PC-9 (cell line): Measurements from ENCODE around the gene GLT1D1. TPM values are rescaled to one million over a fixed set of nuclear protein-coding genes. Genes with fewer than 3 reads are reported as not detected.

ENCODE experiments used
- BruUV-seq: library from RNA; stranded (reverse); fragments of 400-500 nt; replicated peaks from 2 replicates; lab custom pipeline; 2021; lab: Mats Ljungman, UMichigan
- CTCF ChIA-PET: fragments of 300-600 bp; sonication (Branson Sonifier 250); formaldehyde crosslinking; loops from one replicate; lab custom pipeline; 2022; ENCODE audit warnings: antibody characterized with exemption; lab: Charles Lee
- POLR2A ChIA-PET: fragments of 300-600 bp; sonication (Branson Sonifier 250); formaldehyde crosslinking; loops from one replicate; lab custom pipeline; 2022; ENCODE audit warnings: antibody characterized with exemption; ENCODE audit not compliant: unreplicated experiment; lab: Charles Lee
- DNase-seq, 2 experiments: peaks; one replicate each; pipeline versions ENCODE4 v3.0.0 to v3.0.0-alpha.2; 2015 to 2022; ENCODE audit warnings: mixed read lengths in 1 of 2
- H2AFZ ChIP-seq: fragments of 200-600 bp; sonication (generic); 2 replicates; pipeline ENCODE4 v1.8.1; 2017; ENCODE audit warnings: antibody characterized with exemption
- H3F3A ChIP-seq: fragments of 200-600 bp; sonication (generic); 2 replicates; pipeline ENCODE4 v1.8.1; 2017; ENCODE audit warnings: antibody characterized with exemption, mild to moderate bottlenecking, low read depth; ENCODE audit not compliant: insufficient read depth
- H3K27ac ChIP-seq: fragments of 200-600 bp; sonication (generic); 2 replicates; pipeline ENCODE4 v1.6.1; 2016; ENCODE audit warnings: mixed run types
- H3K27me3 ChIP-seq: fragments of 200-600 bp; sonication (generic); 2 replicates; pipeline ENCODE4 v1.6.1; 2016; ENCODE audit warnings: low read depth, mixed run types; ENCODE audit not compliant: insufficient read depth
- H3K36me3 ChIP-seq: fragments of 200-600 bp; sonication (generic); 2 replicates; pipeline ENCODE4 v1.6.1; 2016; ENCODE audit warnings: low read depth, mixed run types
- H3K4me1 ChIP-seq: fragments of 200-600 bp; sonication (generic); replicated peaks from 2 replicates; pipeline ENCODE4 v1.6.1; 2016; ENCODE audit warnings: mixed run types; ENCODE audit not compliant: insufficient read depth
- H3K4me2 ChIP-seq: fragments of 200-600 bp; sonication (generic); 2 replicates; pipeline ENCODE4 v1.6.1; 2017; ENCODE audit warnings: mixed run types
- H3K4me3 ChIP-seq: fragments of 200-600 bp; sonication (generic); 2 replicates; pipeline ENCODE4 v1.6.1; 2016; ENCODE audit warnings: mixed run types
- H3K79me2 ChIP-seq: fragments of 200-600 bp; sonication (generic); 2 replicates; pipeline ENCODE4 v1.6.1; 2017; ENCODE audit warnings: low read depth, mixed run types
- H3K9me2 ChIP-seq: fragments of 200-600 bp; sonication (generic); 2 replicates; pipeline ENCODE4 v1.8.1; 2017; ENCODE audit warnings: mild to moderate bottlenecking; ENCODE audit not compliant: insufficient read depth
- H3K9me3 ChIP-seq: fragments of 200-600 bp; sonication (generic); 2 replicates; pipeline ENCODE4 v1.8.1; 2016; ENCODE audit warnings: low read depth; ENCODE audit not compliant: insufficient read depth
- H4K20me1 ChIP-seq: fragments of 200-600 bp; sonication (generic); 2 replicates; pipeline ENCODE4 v1.8.1; 2017; ENCODE audit not compliant: insufficient read depth
- EZH2 ChIP-seq: fragments of 200-600 bp; sonication (generic); IDR thresholded peaks from 2 replicates; pipeline ENCODE4 v1.8.0; 2017; ENCODE audit warnings: antibody characterized with exemption, low read depth
- intact Hi-C: fragments of 100-400 bp; cut with micrococcal nuclease; formaldehyde crosslinking; loops from one replicate; pipeline ENCODE4 v1.10.0; 2022; ENCODE audit not compliant: unreplicated experiment
- total RNA-seq: library from RNA; stranded (reverse); gene quantifications from 2 replicates; pipeline ENCODE4 v1.2.3, GENCODE V29; 2021
- TF ChIP-seq, protein P1 (sequence below): fragments of 200-600 bp; sonication (generic); conservative IDR thresholded peaks from 2 replicates; pipeline ENCODE4 v1.6.1; 2017; ENCODE audit warnings: mixed run types, antibody characterized with exemption, mild to moderate bottlenecking, moderate library complexity

The GLT1D1 gene
- total RNA-seq, 1 experiment from 2014 or later = not detected

DNA sequence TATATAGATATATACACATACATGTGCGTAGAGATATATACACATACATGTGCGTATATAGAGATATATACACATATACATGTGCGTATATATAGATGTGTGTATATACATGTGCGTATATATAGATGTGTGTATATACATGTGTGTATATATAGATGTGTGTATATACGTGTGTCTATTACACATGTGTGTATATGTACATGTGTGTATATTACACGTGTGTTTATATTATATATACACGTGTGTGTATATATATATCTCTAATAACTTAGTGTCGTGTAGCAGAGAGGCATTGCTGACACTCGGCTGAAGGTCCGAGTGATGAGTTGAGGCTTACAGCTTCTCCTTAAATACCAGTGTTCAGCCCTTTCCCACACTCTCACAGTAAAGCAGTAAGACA is 133.7 kb downstream of the GLT1D1 start:
- H4K20me1 ChIP-seq = no peaks in the 10 kb centered on the region
- H3K79me2 ChIP-seq = no peaks in the 10 kb centered on the region
- DNase-seq = no peak
- no peaks in the 10 kb centered on the region for H3K9me2 ChIP-seq
- no peaks in the 10 kb centered on the region for H3K36me3 ChIP-seq
- peaks cover 36% of the 10 kb centered on the region for H3K27me3 ChIP-seq
- H3K4me2 ChIP-seq = no peak overlapping the region
- CTCF ChIA-PET = no interaction called here
- no peaks in the 10 kb centered on the region for H3K4me1 ChIP-seq
- H2AFZ ChIP-seq = no peak overlapping the region
- no peak overlapping the region for H3K4me3 ChIP-seq
- H3F3A ChIP-seq = no peaks in the 10 kb centered on the region
- H3K9me3 ChIP-seq = no peaks in the 10 kb centered on the region
- POLR2A ChIA-PET = no interaction called here
- no peak overlapping the region for H3K27ac ChIP-seq
- no peak for TF ChIP-seq EZH2
- TF ChIP-seq, protein P1, sequence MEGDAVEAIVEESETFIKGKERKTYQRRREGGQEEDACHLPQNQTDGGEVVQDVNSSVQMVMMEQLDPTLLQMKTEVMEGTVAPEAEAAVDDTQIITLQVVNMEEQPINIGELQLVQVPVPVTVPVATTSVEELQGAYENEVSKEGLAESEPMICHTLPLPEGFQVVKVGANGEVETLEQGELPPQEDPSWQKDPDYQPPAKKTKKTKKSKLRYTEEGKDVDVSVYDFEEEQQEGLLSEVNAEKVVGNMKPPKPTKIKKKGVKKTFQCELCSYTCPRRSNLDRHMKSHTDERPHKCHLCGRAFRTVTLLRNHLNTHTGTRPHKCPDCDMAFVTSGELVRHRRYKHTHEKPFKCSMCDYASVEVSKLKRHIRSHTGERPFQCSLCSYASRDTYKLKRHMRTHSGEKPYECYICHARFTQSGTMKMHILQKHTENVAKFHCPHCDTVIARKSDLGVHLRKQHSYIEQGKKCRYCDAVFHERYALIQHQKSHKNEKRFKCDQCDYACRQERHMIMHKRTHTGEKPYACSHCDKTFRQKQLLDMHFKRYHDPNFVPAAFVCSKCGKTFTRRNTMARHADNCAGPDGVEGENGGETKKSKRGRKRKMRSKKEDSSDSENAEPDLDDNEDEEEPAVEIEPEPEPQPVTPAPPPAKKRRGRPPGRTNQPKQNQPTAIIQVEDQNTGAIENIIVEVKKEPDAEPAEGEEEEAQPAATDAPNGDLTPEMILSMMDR = no peak
- intact Hi-C loops = no loop called here
- no TSS peak for BruUV-seq

DNA sequence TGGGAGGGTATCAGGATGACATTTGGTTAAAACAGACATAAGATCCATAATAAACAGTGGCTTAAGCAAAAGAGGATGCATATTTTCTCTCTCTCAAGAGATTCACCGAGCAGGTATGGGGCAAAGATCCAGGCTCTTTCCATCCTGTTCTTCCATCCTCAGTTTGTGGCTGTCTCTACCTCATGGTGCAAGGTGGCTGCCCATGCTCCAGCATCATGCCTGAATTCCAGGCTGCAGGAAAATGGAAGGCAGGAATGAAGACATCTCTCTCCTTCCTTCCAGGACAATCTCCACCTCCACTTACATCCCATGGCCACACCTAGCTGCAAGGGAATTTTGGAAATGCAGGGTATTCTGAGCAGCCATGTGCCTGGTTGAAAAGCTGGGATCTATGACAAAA is 136.0 kb downstream of the GLT1D1 start:
- DNase-seq = no peak
- H3K9me3 ChIP-seq = no peaks in the 10 kb centered on the region
- H3K9me2 ChIP-seq = no peaks in the 10 kb centered on the region
- no peaks in the 10 kb centered on the region for H3K79me2 ChIP-seq
- no peaks in the 10 kb centered on the region for H3K36me3 ChIP-seq
- TF ChIP-seq, protein P1 = no peak
- intact Hi-C loops = no loop called here
- BruUV-seq = no TSS peak
- no peak overlapping the region for H3K4me3 ChIP-seq
- H3K27ac ChIP-seq = no peak overlapping the region
- no peaks in the 10 kb centered on the region for H4K20me1 ChIP-seq
- no peak overlapping the region for H2AFZ ChIP-seq
- no peaks in the 10 kb centered on the region for H3F3A ChIP-seq
- peaks cover 18% of the 10 kb centered on the region for H3K27me3 ChIP-seq
- H3K4me2 ChIP-seq = no peak overlapping the region
- CTCF ChIA-PET = no interaction called here
- H3K4me1 ChIP-seq = no peaks in the 10 kb centered on the region
- POLR2A ChIA-PET = no interaction called here

DNA sequence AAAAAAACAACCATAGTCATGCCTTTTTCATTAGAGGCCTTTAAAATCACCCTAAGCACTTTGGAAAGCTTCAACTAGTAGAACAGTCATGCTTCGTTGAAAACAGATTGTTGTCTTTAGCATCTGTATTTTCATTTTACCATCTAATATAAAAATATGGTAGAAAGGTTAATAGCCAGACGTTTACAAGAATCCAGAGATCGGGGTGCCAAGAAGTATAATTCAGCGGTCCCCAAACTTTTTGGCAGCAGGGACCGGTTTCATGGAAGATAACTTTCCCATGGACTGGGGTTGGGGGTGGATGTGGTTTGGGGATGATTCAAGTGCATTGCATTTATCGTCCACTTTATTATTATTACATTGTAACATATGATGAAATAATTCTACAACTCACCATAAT is 138.4 kb downstream of the GLT1D1 start:
- no peak overlapping the region for H3K4me3 ChIP-seq
- H3K4me2 ChIP-seq = no peak overlapping the region
- H3F3A ChIP-seq = no peaks in the 10 kb centered on the region
- H3K27ac ChIP-seq = no peak overlapping the region
- no peaks in the 10 kb centered on the region for H3K36me3 ChIP-seq
- CTCF ChIA-PET = no interaction called here
- no TSS peak for BruUV-seq
- no peaks in the 10 kb centered on the region for H4K20me1 ChIP-seq
- no peaks in the 10 kb centered on the region for H3K4me1 ChIP-seq
- no peaks in the 10 kb centered on the region for H3K79me2 ChIP-seq
- H3K9me2 ChIP-seq = no peaks in the 10 kb centered on the region
- no peaks in the 10 kb centered on the region for H3K9me3 ChIP-seq
- peaks cover 8% of the 10 kb centered on the region for H3K27me3 ChIP-seq
- intact Hi-C loops = no loop called here
- DNase-seq = no peak
- no peak overlapping the region for H2AFZ ChIP-seq
- POLR2A ChIA-PET = no interaction called here
- TF ChIP-seq, protein P1 = no peak
- no peak for TF ChIP-seq EZH2
